Measurements from ENCODE around the gene SYT14.
"Not testable (repeated sequence)": the region's sequence is repeated elsewhere in the genome, so short reads cannot be mapped to it uniquely, and the experiment has no call there.

Gene SYT14

GRCh38 chr1:210043058-210043457 is 105.0 kb downstream of the SYT14 start:
- ATAC-seq = no peak
- TF ChIP-seq, protein P1, sequence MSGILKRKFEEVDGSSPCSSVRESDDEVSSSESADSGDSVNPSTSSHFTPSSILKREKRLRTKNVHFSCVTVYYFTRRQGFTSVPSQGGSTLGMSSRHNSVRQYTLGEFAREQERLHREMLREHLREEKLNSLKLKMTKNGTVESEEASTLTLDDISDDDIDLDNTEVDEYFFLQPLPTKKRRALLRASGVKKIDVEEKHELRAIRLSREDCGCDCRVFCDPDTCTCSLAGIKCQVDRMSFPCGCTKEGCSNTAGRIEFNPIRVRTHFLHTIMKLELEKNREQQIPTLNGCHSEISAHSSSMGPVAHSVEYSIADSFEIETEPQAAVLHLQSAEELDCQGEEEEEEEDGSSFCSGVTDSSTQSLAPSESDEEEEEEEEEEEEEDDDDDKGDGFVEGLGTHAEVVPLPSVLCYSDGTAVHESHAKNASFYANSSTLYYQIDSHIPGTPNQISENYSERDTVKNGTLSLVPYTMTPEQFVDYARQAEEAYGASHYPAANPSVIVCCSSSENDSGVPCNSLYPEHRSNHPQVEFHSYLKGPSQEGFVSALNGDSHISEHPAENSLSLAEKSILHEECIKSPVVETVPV (CRISPR knock-in tag; IDR thresholded peaks at IDR 0.05) = no peak
- TF ChIP-seq RARB (CRISPR knock-in tag; IDR thresholded peaks at IDR 0.05) = no peak

DNA sequence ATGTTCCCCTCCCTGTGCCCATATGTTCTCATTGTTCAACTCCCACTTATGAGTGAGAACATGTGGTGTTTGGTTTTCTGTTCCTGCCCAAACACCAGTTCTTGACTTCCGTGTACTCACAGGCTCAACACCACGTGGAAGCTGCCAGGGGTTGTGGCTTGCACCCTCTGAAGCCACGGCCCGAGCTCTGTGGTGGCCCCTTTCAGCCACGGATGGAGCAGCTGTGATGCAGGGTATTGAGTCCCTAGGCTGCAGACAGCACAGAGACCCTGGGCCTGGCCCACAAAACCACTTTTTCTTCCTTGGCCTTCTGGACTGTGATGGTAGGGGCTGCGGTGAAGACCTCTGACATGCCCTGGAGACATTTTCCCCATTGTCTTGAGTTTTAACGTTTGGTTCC is 111.6 kb downstream of the SYT14 start:
- TF ChIP-seq ZNF70 (CRISPR knock-in tag; IDR thresholded peaks at IDR 0.05) (no peak), SNAI2 (CRISPR knock-in tag; IDR thresholded peaks at IDR 0.05) (no peak), POU6F1 (CRISPR knock-in tag; IDR thresholded peaks at IDR 0.05; ENCODE audit: borderline replicate concordance, low read depth) (no peak), PPARA (CRISPR knock-in tag; IDR thresholded peaks at IDR 0.05; ENCODE audit: borderline replicate concordance) (no peak), ZC3H10 (CRISPR knock-in tag; IDR thresholded peaks at IDR 0.05) (no peak), GLIS3 (CRISPR knock-in tag; IDR thresholded peaks at IDR 0.05) (no peak), CSDC2 (CRISPR knock-in tag; IDR thresholded peaks at IDR 0.05) (no peak), ESRRG (CRISPR knock-in tag; IDR thresholded peaks at IDR 0.05) (no peak)
- TF ChIP-seq, protein P2, sequence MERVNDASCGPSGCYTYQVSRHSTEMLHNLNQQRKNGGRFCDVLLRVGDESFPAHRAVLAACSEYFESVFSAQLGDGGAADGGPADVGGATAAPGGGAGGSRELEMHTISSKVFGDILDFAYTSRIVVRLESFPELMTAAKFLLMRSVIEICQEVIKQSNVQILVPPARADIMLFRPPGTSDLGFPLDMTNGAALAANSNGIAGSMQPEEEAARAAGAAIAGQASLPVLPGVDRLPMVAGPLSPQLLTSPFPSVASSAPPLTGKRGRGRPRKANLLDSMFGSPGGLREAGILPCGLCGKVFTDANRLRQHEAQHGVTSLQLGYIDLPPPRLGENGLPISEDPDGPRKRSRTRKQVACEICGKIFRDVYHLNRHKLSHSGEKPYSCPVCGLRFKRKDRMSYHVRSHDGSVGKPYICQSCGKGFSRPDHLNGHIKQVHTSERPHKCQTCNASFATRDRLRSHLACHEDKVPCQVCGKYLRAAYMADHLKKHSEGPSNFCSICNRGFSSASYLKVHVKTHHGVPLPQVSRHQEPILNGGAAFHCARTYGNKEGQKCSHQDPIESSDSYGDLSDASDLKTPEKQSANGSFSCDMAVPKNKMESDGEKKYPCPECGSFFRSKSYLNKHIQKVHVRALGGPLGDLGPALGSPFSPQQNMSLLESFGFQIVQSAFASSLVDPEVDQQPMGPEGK (CRISPR knock-in tag; IDR thresholded peaks at IDR 0.05; ENCODE audit: borderline replicate concordance) = no peak
- TF ChIP-seq, protein P3, sequence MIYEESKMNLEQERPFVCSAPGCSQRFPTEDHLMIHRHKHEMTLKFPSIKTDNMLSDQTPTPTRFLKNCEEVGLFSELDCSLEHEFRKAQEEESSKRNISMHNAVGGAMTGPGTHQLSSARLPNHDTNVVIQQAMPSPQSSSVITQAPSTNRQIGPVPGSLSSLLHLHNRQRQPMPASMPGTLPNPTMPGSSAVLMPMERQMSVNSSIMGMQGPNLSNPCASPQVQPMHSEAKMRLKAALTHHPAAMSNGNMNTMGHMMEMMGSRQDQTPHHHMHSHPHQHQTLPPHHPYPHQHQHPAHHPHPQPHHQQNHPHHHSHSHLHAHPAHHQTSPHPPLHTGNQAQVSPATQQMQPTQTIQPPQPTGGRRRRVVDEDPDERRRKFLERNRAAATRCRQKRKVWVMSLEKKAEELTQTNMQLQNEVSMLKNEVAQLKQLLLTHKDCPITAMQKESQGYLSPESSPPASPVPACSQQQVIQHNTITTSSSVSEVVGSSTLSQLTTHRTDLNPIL (CRISPR knock-in tag; IDR thresholded peaks at IDR 0.05; ENCODE audit: low read depth) = no peak
- no peak for ATAC-seq

DNA sequence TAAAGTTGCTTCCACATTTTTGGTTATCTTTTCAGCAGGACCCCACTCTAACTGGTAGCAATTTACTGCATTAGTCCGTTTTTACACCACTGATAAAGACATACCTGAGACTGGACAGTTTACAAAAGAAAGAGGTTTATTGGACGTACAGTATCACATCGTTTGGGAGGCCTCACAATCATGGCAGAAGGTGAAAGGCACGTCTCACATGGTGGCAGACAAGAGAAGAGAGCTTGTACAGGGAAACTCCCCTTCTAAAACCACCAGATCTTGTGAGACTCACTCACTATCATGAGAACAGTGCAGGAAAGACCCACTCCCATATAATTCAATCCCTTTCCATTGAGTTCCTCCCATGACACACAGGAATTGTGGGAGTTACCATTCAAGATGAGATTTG is 112.5 kb downstream of the SYT14 start:
- ATAC-seq = not testable (repeated sequence)

GRCh38 chr1:210053126-210053525 is 115.1 kb downstream of the SYT14 start:
- no peak for TF ChIP-seq CSDC2 (CRISPR knock-in tag; IDR thresholded peaks at IDR 0.05)
- no peak for TF ChIP-seq ZFP30 (CRISPR knock-in tag; IDR thresholded peaks at IDR 0.05)
- TF ChIP-seq TSHZ2 (CRISPR knock-in tag; IDR thresholded peaks at IDR 0.05) = no peak
- no peak for TF ChIP-seq OSR1 (CRISPR knock-in tag; IDR thresholded peaks at IDR 0.05)
- TF ChIP-seq ZNF565 (CRISPR knock-in tag; conservative IDR thresholded peaks at IDR 0.05; ENCODE audit: low read depth) = no peak
- TF ChIP-seq ZFP3 (CRISPR knock-in tag; IDR thresholded peaks at IDR 0.05) = no peak
- no peak for TF ChIP-seq TOX (CRISPR knock-in tag; IDR thresholded peaks at IDR 0.05; ENCODE audit: borderline replicate concordance)
- TF ChIP-seq, protein P1 (CRISPR knock-in tag; IDR thresholded peaks at IDR 0.05) = no peak
- no peak for TF ChIP-seq GLIS3 (CRISPR knock-in tag; IDR thresholded peaks at IDR 0.05)
- no peak for TF ChIP-seq ZC3H10 (CRISPR knock-in tag; IDR thresholded peaks at IDR 0.05)
- TF ChIP-seq BACH2 (CRISPR knock-in tag; IDR thresholded peaks at IDR 0.05; ENCODE audit: borderline replicate concordance) = no peak
- no peak for TF ChIP-seq ISL1 (CRISPR knock-in tag; IDR thresholded peaks at IDR 0.05)
- no peak for TF ChIP-seq RARB (CRISPR knock-in tag; IDR thresholded peaks at IDR 0.05)
- no peak for TF ChIP-seq SNAI2 (CRISPR knock-in tag; IDR thresholded peaks at IDR 0.05)
- no peak for TF ChIP-seq POU6F1 (CRISPR knock-in tag; IDR thresholded peaks at IDR 0.05; ENCODE audit: borderline replicate concordance, low read depth)
- TF ChIP-seq ZNF70 (CRISPR knock-in tag; IDR thresholded peaks at IDR 0.05) = no peak
- TF ChIP-seq ZNF8 (CRISPR knock-in tag; IDR thresholded peaks at IDR 0.05) = no peak
- no peak for TF ChIP-seq PPARA (CRISPR knock-in tag; IDR thresholded peaks at IDR 0.05; ENCODE audit: borderline replicate concordance)
- no peak for TF ChIP-seq ESRRG (CRISPR knock-in tag; IDR thresholded peaks at IDR 0.05)
- ATAC-seq = no peak

Measured in SK-N-SH treated with all-trans-retinoic acid at 6 μM for 48 hours (cell line).